DOHH2 (cell line): Measurements from ENCODE around the gene STRA6.

Source experiments
- H3F3A ChIP-seq: fragments of 200-600 bp; sonication (generic), shearing (Covaris generic); 2 replicates; pipeline ENCODE4 v1.6.0; 2016; ENCODE audit warnings: antibody characterized with exemption, mild to moderate bottlenecking; ENCODE audit not compliant: control insufficient read depth, insufficient read depth
- H3K27ac ChIP-seq: fragments of 200-600 bp; sonication (generic); 2 replicates; pipeline ENCODE4 v1.5.1; 2014; ENCODE audit warnings: low read depth, mild to moderate bottlenecking, low read length, moderate library complexity
- H3K27me3 ChIP-seq: fragments of 200-600 bp; sonication (generic); 2 replicates; pipeline ENCODE4 v1.6.1; 2014; ENCODE audit warnings: mild to moderate bottlenecking, low read length, mixed read lengths; ENCODE audit not compliant: control insufficient read depth
- H3K36me3 ChIP-seq: fragments of 200-600 bp; sonication (generic); 2 replicates; pipeline ENCODE4 v1.6.1; 2014; ENCODE audit warnings: mild to moderate bottlenecking, low read length, moderate library complexity, mixed read lengths; ENCODE audit not compliant: control insufficient read depth
- H3K4me1 ChIP-seq: fragments of 200-600 bp; sonication (generic); 2 replicates; pipeline ENCODE4 v1.6.1; 2014; ENCODE audit warnings: mild to moderate bottlenecking, low read length, mixed read lengths; ENCODE audit not compliant: control insufficient read depth
- H3K4me2 ChIP-seq: fragments of 200-600 bp; sonication (generic); 2 replicates; pipeline ENCODE4 v1.6.0; 2014; ENCODE audit warnings: mild to moderate bottlenecking, low read length, moderate library complexity
- H3K4me3 ChIP-seq: fragments of 200-600 bp; sonication (generic); 2 replicates; pipeline ENCODE4 v1.5.1; 2014; ENCODE audit warnings: mild to moderate bottlenecking, low read length, mixed read lengths
- H3K79me2 ChIP-seq: fragments of 200-600 bp; sonication (generic); 2 replicates; pipeline ENCODE4 v1.6.1; 2014; ENCODE audit warnings: mild to moderate bottlenecking, low read length, mixed read lengths; ENCODE audit not compliant: control insufficient read depth
- H3K9me2 ChIP-seq: fragments of 200-600 bp; sonication (generic); replicated peaks from 2 replicates; pipeline ENCODE4 v1.6.1; 2014; ENCODE audit warnings: mild to moderate bottlenecking, low read length, mixed read lengths; ENCODE audit not compliant: control insufficient read depth
- H3K9me3 ChIP-seq: fragments of 200-600 bp; sonication (generic); 2 replicates; pipeline ENCODE4 v1.6.1; 2014; ENCODE audit warnings: antibody characterized with exemption, low read length, mixed read lengths; ENCODE audit not compliant: control insufficient read depth, insufficient read depth
- H4K20me1 ChIP-seq: fragments of 200-600 bp; sonication (generic); 2 replicates; pipeline ENCODE4 v1.6.0; 2014; ENCODE audit warnings: low read depth, mild to moderate bottlenecking, antibody characterized with exemption, low read length, moderate library complexity; ENCODE audit not compliant: control insufficient read depth, insufficient read depth
- CTCF ChIP-seq: fragments of 200-600 bp; sonication (generic); IDR thresholded peaks from one replicate; pipeline ENCODE4 v1.5.1; 2014; ENCODE audit warnings: antibody characterized with exemption, mild to moderate bottlenecking, low read depth, low read length; ENCODE audit not compliant: poor library complexity, severe bottlenecking
- EZH2phosphoT487 ChIP-seq: fragments of 200-600 bp; sonication (generic); IDR thresholded peaks from 2 replicates; pipeline ENCODE4 v1.6.1; 2017; ENCODE audit warnings: borderline replicate concordance, mild to moderate bottlenecking, antibody characterized with exemption, low read length, moderate library complexity, mixed read lengths

STRA6 gene

GRCh38 chr15:74129586-74130154, 72.9 kb downstream of the STRA6 start:
- TF ChIP-seq CTCF = no peak
- TF ChIP-seq EZH2phosphoT487 = no peak
- no peak overlapping the region for H3K27ac ChIP-seq
- H3K4me2 ChIP-seq = no peak overlapping the region
- peaks cover 18% of the 10 kb centered on the region for H3K27me3 ChIP-seq
- H3F3A ChIP-seq = no peaks in the 10 kb centered on the region
- no peaks in the 10 kb centered on the region for H3K36me3 ChIP-seq
- H3K4me3 ChIP-seq = no peak overlapping the region
- no peaks in the 10 kb centered on the region for H3K79me2 ChIP-seq
- no peaks in the 10 kb centered on the region for H3K9me2 ChIP-seq
- no peaks in the 10 kb centered on the region for H3K9me3 ChIP-seq
- no peaks in the 10 kb centered on the region for H3K4me1 ChIP-seq
- H4K20me1 ChIP-seq = no peaks in the 10 kb centered on the region; the same call in 1 of the 2 replicates
